Karpas-422 (cell line): ENCODE measurements around the gene NTN1. TPM values are rescaled to one million over a fixed set of nuclear protein-coding genes. Genes with fewer than 3 reads are reported as not detected.

Experiments used
- DNase-seq: peaks from one replicate; pipeline ENCODE4 v3.0.0-alpha.2; 2015
- H2AFZ ChIP-seq: fragments of 200-600 bp; sonication (generic); 2 replicates; pipeline ENCODE4 v1.6.1; 2014; ENCODE audit warnings: antibody characterized with exemption, low read length, mixed read lengths
- H3K27ac ChIP-seq: fragments of 200-600 bp; sonication (generic); 2 replicates; pipeline ENCODE4 v1.5.1; 2014; ENCODE audit warnings: mild to moderate bottlenecking, low read length, moderate library complexity
- H3K27me3 ChIP-seq: fragments of 200-600 bp; sonication (generic); 2 replicates; pipeline ENCODE4 v1.6.1; 2014; ENCODE audit warnings: low read length, mixed read lengths
- H3K36me3 ChIP-seq: fragments of 200-600 bp; sonication (generic); 2 replicates; pipeline ENCODE4 v1.6.1; 2014; ENCODE audit warnings: low read length, mixed read lengths; ENCODE audit not compliant: insufficient read depth
- H3K4me1 ChIP-seq: fragments of 200-600 bp; sonication (generic); 2 replicates; pipeline ENCODE4 v1.6.1; 2014; ENCODE audit warnings: mild to moderate bottlenecking, low read length, mixed read lengths
- H3K4me2 ChIP-seq: fragments of 200-600 bp; sonication (generic); 2 replicates; pipeline ENCODE4 v1.6.1; 2014; ENCODE audit warnings: low read length, low read depth, mild to moderate bottlenecking; ENCODE audit not compliant: poor library complexity, severe bottlenecking
- H3K4me3 ChIP-seq: fragments of 200-600 bp; sonication (generic); 2 replicates; pipeline ENCODE4 v1.5.1; 2014; ENCODE audit warnings: mild to moderate bottlenecking, antibody characterized with exemption, low read length, mixed read lengths
- H3K79me2 ChIP-seq: fragments of 200-600 bp; sonication (generic); 2 replicates; pipeline ENCODE4 v1.6.1; 2014; ENCODE audit warnings: mild to moderate bottlenecking, low read length, mixed read lengths
- H3K9ac ChIP-seq: fragments of 200-600 bp; sonication (generic); 2 replicates; pipeline ENCODE4 v1.6.0; 2014; ENCODE audit warnings: low read length
- H3K9me2 ChIP-seq: fragments of 200-600 bp; sonication (generic), shearing (Covaris generic); replicated peaks from 2 replicates; pipeline ENCODE4 v1.6.0; 2014; ENCODE audit warnings: mild to moderate bottlenecking, low read length, moderate library complexity; ENCODE audit not compliant: insufficient read depth
- H3K9me3 ChIP-seq: fragments of 300-700, 200-600 bp; sonication (generic); 2 replicates; pipeline ENCODE4 v1.6.1; 2014; ENCODE audit warnings: low read length, mixed read lengths
- H4K20me1 ChIP-seq: fragments of 200-600 bp; sonication (generic); 2 replicates; pipeline ENCODE4 v1.6.1; 2014; ENCODE audit warnings: mild to moderate bottlenecking, antibody characterized with exemption, low read length, low read depth; ENCODE audit not compliant: insufficient read depth
- total RNA-seq: library from RNA; depleted of rRNA; stranded (reverse); fragments of >200 nt; shearing (Covaris generic); gene quantifications from 2 replicates; pipeline ENCODE4 v1.2.3, GENCODE V29; 2014; ENCODE audit warnings: low replicate concordance

Gene NTN1
- total RNA-seq, 1 experiment from 2014 or later, result not detected

DNA sequence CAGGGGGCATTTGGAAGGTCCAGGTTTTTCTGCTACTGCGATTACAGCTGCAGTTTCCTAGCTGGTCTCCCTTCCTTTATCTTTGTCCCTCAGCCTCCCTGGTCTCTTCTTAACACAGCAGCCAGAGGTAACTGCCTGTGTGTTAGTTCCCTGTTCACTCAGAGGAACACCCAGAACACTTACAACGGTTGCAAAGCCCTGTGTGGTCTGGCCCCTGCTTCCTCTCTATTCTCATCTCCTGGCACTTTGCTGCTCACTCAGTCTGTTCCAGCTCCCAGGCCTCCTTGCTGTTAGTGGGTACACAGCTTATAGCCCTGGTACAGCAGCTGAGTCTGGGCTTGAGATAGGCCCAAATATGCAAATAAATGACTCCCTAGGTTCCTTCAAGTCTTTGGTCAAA is 16.4 kb downstream of the NTN1 start:
- no peaks in the 10 kb centered on the region for H3K36me3 ChIP-seq
- no peak overlapping the region for H3K9ac ChIP-seq
- no peaks in the 10 kb centered on the region for H3K9me2 ChIP-seq
- H3K27ac ChIP-seq, result no peak overlapping the region
- H3K9me3 ChIP-seq, result no peaks in the 10 kb centered on the region
- no peak overlapping the region for H2AFZ ChIP-seq
- H3K27me3 ChIP-seq, result peaks cover 4% of the 10 kb centered on the region; the same call in 1 of the 2 replicates
- no peaks in the 10 kb centered on the region for H4K20me1 ChIP-seq
- H3K4me3 ChIP-seq, result no peak overlapping the region
- no peak for DNase-seq
- H3K79me2 ChIP-seq, result no peaks in the 10 kb centered on the region
- no peak overlapping the region for H3K4me2 ChIP-seq
- no peaks in the 10 kb centered on the region for H3K4me1 ChIP-seq

DNA sequence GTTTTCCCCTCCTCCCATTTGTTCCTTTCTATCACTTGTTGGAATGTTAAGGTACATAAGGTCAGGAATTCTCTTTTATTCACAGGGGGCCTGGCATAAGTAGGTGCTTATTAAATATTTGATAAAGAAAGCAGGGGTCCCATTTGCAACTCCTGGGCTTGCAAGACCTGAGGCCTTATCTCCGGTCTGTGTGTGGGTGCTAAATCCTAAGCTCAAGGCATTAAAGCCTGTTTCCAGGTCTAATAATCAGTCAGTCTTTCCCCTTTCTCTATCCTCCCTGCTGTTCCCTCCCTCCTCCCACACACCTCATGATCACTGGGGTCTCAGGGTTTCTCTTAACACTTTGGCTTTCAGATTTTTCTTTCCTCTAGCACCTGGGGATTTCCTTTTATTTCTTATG is 17.1 kb downstream of the NTN1 start:
- Histone ChIP-seq H3K4me2 (no peak overlapping the region), H3K27ac (no peak overlapping the region), H3K9me3 (no peaks in the 10 kb centered on the region), H3K36me3 (no peaks in the 10 kb centered on the region), H2AFZ (no peak overlapping the region), H3K9ac (no peak overlapping the region), H3K9me2 (no peaks in the 10 kb centered on the region), H3K4me3 (no peak overlapping the region), H3K4me1 (no peaks in the 10 kb centered on the region), H4K20me1 (no peaks in the 10 kb centered on the region), H3K27me3 (peaks cover 4% of the 10 kb centered on the region; the same call in 1 of the 2 replicates), H3K79me2 (no peaks in the 10 kb centered on the region)
- no peak for DNase-seq

GRCh38 chr17:9044772-9045463 is 23.6 kb downstream of the NTN1 start:
- Histone ChIP-seq H3K4me2 (no peak overlapping the region), H3K9me2 (no peaks in the 10 kb centered on the region), H3K9ac (no peak overlapping the region), H3K79me2 (no peaks in the 10 kb centered on the region), H2AFZ (no peak overlapping the region), H3K4me3 (no peak overlapping the region), H3K36me3 (no peaks in the 10 kb centered on the region), H3K4me1 (no peaks in the 10 kb centered on the region), H4K20me1 (no peaks in the 10 kb centered on the region), H3K27me3 (peaks cover under 1% of the 10 kb centered on the region; the same call in 1 of the 2 replicates), H3K9me3 (no peaks in the 10 kb centered on the region), H3K27ac (no peak overlapping the region)
- no peak for DNase-seq

GRCh38 chr17:9050801-9051401 is 29.6 kb downstream of the NTN1 start:
- H3K79me2 ChIP-seq, result no peaks in the 10 kb centered on the region
- no peaks in the 10 kb centered on the region for H4K20me1 ChIP-seq
- H3K36me3 ChIP-seq, result no peaks in the 10 kb centered on the region
- no peaks in the 10 kb centered on the region for H3K9me3 ChIP-seq
- no peak overlapping the region for H3K4me2 ChIP-seq
- no peak overlapping the region for H3K27ac ChIP-seq
- no peaks in the 10 kb centered on the region for H3K27me3 ChIP-seq
- DNase-seq, result no peak
- H3K4me3 ChIP-seq, result no peak overlapping the region
- no peaks in the 10 kb centered on the region for H3K9me2 ChIP-seq
- H2AFZ ChIP-seq, result no peak overlapping the region
- no peaks in the 10 kb centered on the region for H3K4me1 ChIP-seq
- no peak overlapping the region for H3K9ac ChIP-seq

GRCh38 chr17:9051561-9051960 is 30.3 kb downstream of the NTN1 start:
- no peaks in the 10 kb centered on the region for H4K20me1 ChIP-seq
- H3K79me2 ChIP-seq, result no peaks in the 10 kb centered on the region
- DNase-seq, result no peak
- no peaks in the 10 kb centered on the region for H3K9me2 ChIP-seq
- H3K27ac ChIP-seq, result no peak overlapping the region
- H3K4me1 ChIP-seq, result no peaks in the 10 kb centered on the region
- H3K4me2 ChIP-seq, result no peak overlapping the region
- H2AFZ ChIP-seq, result no peak overlapping the region
- H3K4me3 ChIP-seq, result no peak overlapping the region
- H3K9me3 ChIP-seq, result no peaks in the 10 kb centered on the region
- H3K9ac ChIP-seq, result no peak overlapping the region
- no peaks in the 10 kb centered on the region for H3K36me3 ChIP-seq
- no peaks in the 10 kb centered on the region for H3K27me3 ChIP-seq

GRCh38 chr17:9052921-9053320 is 31.6 kb downstream of the NTN1 start:
- Histone ChIP-seq H3K27me3 (no peaks in the 10 kb centered on the region), H3K27ac (no peak overlapping the region), H2AFZ (no peak overlapping the region), H3K4me2 (no peak overlapping the region), H3K79me2 (no peaks in the 10 kb centered on the region), H3K36me3 (no peaks in the 10 kb centered on the region), H4K20me1 (no peaks in the 10 kb centered on the region), H3K4me1 (no peaks in the 10 kb centered on the region), H3K9ac (no peak overlapping the region), H3K9me3 (no peaks in the 10 kb centered on the region), H3K9me2 (no peaks in the 10 kb centered on the region), H3K4me3 (no peak overlapping the region)
- DNase-seq, result no peak

DNA sequence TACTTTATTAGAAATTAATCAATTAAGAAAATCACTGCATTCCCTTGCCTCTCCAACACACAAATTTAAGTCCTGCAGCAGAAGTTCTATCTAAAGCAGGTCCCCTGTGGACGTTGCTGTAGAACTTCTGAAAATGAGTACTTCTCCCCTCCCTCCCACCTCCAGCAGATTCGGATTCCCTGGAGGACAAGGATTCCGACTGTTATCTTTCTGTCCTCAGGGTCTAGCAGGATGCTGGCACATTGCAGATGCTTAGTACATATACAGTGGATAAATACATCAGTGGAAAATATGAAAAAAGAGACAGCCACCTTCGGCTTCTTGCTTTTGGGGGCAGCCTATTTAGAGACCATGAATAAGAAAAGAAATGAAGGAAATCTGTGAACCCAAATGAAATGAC is 32.1 kb downstream of the NTN1 start:
- Histone ChIP-seq H3K4me3 (no peak overlapping the region), H3K27me3 (no peaks in the 10 kb centered on the region), H3K9me2 (no peaks in the 10 kb centered on the region), H3K79me2 (no peaks in the 10 kb centered on the region), H3K4me2 (no peak overlapping the region), H3K27ac (no peak overlapping the region), H3K9me3 (no peaks in the 10 kb centered on the region), H4K20me1 (no peaks in the 10 kb centered on the region), H2AFZ (no peak overlapping the region), H3K4me1 (no peaks in the 10 kb centered on the region), H3K9ac (no peak overlapping the region), H3K36me3 (no peaks in the 10 kb centered on the region)
- no peak for DNase-seq

DNA sequence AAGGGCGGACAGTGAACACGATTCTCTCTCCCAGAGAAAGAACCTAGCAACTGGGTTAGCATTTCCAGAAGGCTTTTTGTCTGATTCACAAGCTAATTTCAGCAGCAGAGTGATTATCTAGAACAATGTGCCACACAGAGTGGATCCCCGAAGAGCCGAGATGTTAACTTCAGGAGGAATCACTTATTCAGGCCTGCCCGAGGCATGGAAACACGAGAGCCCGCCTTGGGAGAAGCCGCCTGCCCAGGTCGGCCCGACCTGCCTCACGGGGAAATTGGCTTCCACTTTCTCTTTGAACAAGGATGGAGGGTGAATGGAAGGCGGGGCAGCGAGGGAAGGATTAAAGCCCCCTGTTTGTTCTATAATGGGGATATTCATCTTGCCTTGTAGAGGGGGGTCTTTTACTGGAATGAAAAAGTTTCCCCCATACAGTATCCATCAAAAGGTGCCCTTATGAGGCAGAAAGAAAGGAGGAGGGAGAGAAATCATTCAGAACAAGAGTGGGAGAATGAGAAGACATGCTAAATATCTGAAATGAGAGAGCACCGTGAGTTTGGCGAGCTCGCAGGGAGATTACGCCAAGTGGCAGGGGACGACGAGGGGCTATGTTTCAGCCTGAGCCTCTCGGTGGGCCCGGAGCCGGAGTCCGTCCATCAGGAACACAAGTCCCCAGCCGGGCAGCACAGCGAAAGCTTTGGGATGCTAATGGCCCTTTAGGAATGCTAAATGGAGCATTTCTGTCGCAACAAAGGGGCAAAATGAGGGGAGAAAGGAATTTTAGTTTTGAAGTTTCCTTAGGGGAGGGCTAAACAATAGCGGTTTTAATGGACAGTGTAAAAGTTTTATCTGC is 33.0 kb downstream of the NTN1 start:
- H3K36me3 ChIP-seq, result no peaks in the 10 kb centered on the region
- no peaks in the 10 kb centered on the region for H3K27me3 ChIP-seq
- no peaks in the 10 kb centered on the region for H3K4me1 ChIP-seq
- no peak for DNase-seq
- H3K27ac ChIP-seq, result no peak overlapping the region
- H3K4me3 ChIP-seq, result no peak overlapping the region
- H3K9ac ChIP-seq, result no peak overlapping the region
- H2AFZ ChIP-seq, result no peak overlapping the region
- no peaks in the 10 kb centered on the region for H3K9me3 ChIP-seq
- H3K79me2 ChIP-seq, result no peaks in the 10 kb centered on the region
- no peaks in the 10 kb centered on the region for H3K9me2 ChIP-seq
- H3K4me2 ChIP-seq, result no peak overlapping the region
- H4K20me1 ChIP-seq, result no peaks in the 10 kb centered on the region
